ENCODE measurements around the gene DIP2C. TPM values are rescaled to one million over a fixed set of nuclear protein-coding genes. Genes with fewer than 3 reads are reported as not detected.

DIP2C gene
- total RNA-seq, 4 donors from 2014 or later = 10.5 to 40.5 (median 19.5) TPM

DNA sequence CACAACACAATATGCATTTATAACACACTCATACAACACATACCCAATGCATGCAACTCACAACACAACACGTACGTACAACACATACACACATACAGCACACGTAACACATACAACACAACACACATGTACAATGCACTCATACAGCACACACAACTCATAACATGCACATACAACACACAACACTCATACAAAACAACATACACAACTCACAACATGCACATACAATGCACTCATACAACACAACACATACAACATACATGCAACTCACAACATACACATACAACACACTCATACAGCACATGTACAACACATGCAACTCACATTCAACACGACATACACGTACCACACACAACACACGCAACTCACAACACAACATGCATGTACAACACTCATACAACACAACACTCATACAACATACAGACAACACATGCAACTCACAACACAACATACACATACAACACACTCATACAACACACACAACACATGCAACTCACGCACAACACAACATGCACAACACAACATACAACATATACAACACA lies 21.8 kb downstream of the DIP2C start:
- Histone ChIP-seq H3K27me3 (no peaks in the 10 kb centered on the region), H3K27ac (no peak overlapping the region), H3K9me3 (no peaks in the 10 kb centered on the region), H3K4me1 (no peaks in the 10 kb centered on the region), H3K36me3 (no peaks in the 10 kb centered on the region), H3K4me3 (no peak overlapping the region)
- intact Hi-C loops (cut with DNase I; ENCODE audit: low total_unique reads) = no loop called here
- TF ChIP-seq, protein P1, sequence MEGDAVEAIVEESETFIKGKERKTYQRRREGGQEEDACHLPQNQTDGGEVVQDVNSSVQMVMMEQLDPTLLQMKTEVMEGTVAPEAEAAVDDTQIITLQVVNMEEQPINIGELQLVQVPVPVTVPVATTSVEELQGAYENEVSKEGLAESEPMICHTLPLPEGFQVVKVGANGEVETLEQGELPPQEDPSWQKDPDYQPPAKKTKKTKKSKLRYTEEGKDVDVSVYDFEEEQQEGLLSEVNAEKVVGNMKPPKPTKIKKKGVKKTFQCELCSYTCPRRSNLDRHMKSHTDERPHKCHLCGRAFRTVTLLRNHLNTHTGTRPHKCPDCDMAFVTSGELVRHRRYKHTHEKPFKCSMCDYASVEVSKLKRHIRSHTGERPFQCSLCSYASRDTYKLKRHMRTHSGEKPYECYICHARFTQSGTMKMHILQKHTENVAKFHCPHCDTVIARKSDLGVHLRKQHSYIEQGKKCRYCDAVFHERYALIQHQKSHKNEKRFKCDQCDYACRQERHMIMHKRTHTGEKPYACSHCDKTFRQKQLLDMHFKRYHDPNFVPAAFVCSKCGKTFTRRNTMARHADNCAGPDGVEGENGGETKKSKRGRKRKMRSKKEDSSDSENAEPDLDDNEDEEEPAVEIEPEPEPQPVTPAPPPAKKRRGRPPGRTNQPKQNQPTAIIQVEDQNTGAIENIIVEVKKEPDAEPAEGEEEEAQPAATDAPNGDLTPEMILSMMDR (IDR thresholded peaks at IDR 0.05) = no peak
- no peak for TF ChIP-seq POLR2A (IDR thresholded peaks at IDR 0.05)
- no peak for DNase-seq

DNA sequence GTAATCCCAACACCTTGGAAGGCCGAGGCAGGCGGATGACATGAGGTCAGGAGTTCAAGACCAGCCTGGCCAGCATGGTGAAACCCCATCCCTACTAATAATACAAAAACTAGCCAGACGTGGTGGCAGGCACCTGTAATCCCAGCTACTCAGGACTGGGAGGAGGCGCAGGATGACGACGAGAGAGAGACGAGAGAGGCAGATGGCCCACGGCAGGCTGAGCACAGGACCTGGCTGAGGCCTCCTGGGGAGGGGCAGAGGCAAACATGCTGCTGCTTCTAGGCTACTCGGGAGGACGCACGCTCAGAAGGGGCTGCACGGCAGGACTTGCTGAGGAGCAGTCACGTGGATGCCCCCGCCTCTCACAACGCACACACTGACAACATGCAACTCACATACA lies 22.4 kb downstream of the DIP2C start:
- TF ChIP-seq, protein P1 (IDR thresholded peaks at IDR 0.05) = no peak
- TF ChIP-seq POLR2A (IDR thresholded peaks at IDR 0.05) = no peak
- Histone ChIP-seq H3K27ac (no peak overlapping the region), H3K27me3 (no peaks in the 10 kb centered on the region), H3K4me3 (no peak overlapping the region), H3K36me3 (no peaks in the 10 kb centered on the region), H3K4me1 (no peaks in the 10 kb centered on the region), H3K9me3 (no peaks in the 10 kb centered on the region)
- no peak for DNase-seq
- intact Hi-C loops (cut with DNase I; ENCODE audit: low total_unique reads) = no loop called here

DNA sequence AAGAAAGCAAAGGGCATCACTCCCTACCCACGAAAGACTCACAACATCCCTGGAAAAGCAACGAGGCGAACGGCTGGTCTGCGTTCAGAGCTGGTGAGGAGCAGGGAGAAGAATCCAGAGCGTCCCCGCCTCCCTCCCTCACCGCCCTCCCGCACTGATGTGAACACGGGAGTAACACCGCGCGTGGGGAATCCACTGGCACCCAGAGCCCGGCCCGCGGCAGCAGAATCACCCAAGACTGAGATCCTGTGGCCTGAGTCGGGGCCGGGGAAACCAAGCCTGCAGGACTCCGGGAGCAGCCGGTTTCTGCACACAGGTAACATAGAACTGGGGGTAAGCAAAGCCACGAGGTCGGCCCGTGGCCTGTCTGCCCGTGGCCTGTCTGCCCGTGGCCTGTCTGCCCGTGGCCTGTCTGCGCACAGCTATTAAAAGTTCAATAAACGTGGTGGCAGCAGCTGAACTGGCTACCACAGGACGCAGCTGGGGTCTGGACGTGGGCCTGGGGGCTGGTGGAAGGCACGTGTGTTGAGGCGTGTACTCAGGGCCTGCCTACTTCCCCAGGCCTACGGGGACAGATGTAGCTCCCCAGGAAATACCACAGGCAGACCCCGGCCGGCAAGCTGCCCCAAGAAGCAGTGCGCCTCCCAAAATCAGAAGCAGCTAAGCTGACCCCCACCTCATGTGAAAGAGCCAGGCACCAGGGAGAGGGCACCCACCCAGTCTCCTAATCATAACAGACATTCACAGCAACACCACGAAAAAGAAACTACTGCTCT lies 23.0 kb downstream of the DIP2C start:
- H3K27ac ChIP-seq = peak overlapping the region in 1 of 2 donors; percentile 81
- H3K27me3 ChIP-seq = no peaks in the 10 kb centered on the region
- H3K4me1 ChIP-seq = no peaks in the 10 kb centered on the region
- no peak for DNase-seq
- no peaks in the 10 kb centered on the region for H3K36me3 ChIP-seq
- no peaks in the 10 kb centered on the region for H3K9me3 ChIP-seq
- no peak for TF ChIP-seq POLR2A (IDR thresholded peaks at IDR 0.05)
- TF ChIP-seq, protein P1 (IDR thresholded peaks at IDR 0.05) = no peak
- peak overlapping the region in 1 of 2 donors; percentile 23 for H3K4me3 ChIP-seq
- intact Hi-C loops (cut with DNase I; ENCODE audit: low total_unique reads) = no loop called here

DNA sequence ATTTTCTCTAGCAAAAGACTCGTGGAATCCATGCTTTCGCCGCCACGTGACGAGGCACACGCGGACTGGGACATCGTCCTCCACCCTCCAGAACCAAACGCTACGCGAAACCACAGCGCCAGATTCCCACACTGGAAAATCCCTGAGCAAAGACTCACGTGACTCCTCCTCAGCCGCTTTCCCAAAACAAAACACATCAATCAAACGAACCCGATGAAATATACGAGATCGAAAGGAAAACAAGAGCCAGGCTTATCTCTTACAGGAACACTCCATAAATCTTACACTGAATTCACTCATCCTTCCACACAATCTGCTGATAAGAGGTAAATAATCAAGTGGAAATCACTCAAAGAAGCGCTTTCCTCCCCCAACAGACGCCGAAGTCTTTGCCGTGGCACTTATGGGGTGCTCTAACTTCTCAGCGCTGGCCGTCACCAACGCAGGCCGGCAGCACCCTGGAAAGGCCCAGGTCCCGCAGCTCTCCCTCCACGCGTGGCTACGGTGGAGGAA lies 23.8 kb downstream of the DIP2C start:
- Histone ChIP-seq H3K4me1 (peaks cover 0 to 6% of the 10 kb centered on the region in 2 donors), H3K27ac (peak overlapping the region; percentile 29 to 81), H3K9me3 (no peaks in the 10 kb centered on the region), H3K27me3 (no peaks in the 10 kb centered on the region), H3K36me3 (no peaks in the 10 kb centered on the region), H3K4me3 (peak overlapping the region; percentile 6 to 23)
- DNase-seq = peak in 1 of 2 donors; percentile 66
- intact Hi-C loops (cut with DNase I; ENCODE audit: low total_unique reads) = no loop called here
- no peak for TF ChIP-seq POLR2A (IDR thresholded peaks at IDR 0.05)
- TF ChIP-seq, protein P1 (IDR thresholded peaks at IDR 0.05) = no peak

DNA sequence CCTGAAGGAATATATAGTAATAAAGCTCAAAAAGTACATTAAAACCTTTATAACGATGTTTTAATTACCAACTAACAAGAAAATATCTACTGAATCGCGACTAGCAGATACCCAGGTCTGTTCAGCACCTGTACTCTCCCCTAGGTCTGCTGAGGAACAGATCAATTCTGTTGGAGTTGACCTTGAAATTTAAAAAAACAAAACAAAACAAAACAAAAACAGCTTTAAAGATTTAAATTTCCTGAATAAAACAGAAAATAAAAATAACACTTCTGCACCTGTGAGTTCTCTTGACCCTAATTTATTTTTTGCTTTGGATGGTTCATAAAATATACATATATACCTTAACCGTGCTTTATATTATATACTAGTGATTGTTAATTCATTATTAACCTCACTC lies 24.6 kb downstream of the DIP2C start:
- no peaks in the 10 kb centered on the region for H3K9me3 ChIP-seq
- no peaks in the 10 kb centered on the region for H3K27me3 ChIP-seq
- H3K36me3 ChIP-seq = no peaks in the 10 kb centered on the region
- H3K4me3 ChIP-seq = no peak overlapping the region
- TF ChIP-seq, protein P1 (IDR thresholded peaks at IDR 0.05) = no peak
- no peak for TF ChIP-seq POLR2A (IDR thresholded peaks at IDR 0.05)
- H3K4me1 ChIP-seq = peaks cover 6% of the 10 kb centered on the region in 2 donors
- no peak overlapping the region for H3K27ac ChIP-seq
- DNase-seq = no peak
- intact Hi-C loops (cut with DNase I; ENCODE audit: low total_unique reads) = no loop called here
